ENCODE results near the gene XIRP1. TPM values are rescaled to one million over a fixed set of nuclear protein-coding genes. Genes with fewer than 3 reads are reported as not detected.

XIRP1 gene
- total RNA-seq, 1 donor from 2014 or later = 0.10 TPM

DNA sequence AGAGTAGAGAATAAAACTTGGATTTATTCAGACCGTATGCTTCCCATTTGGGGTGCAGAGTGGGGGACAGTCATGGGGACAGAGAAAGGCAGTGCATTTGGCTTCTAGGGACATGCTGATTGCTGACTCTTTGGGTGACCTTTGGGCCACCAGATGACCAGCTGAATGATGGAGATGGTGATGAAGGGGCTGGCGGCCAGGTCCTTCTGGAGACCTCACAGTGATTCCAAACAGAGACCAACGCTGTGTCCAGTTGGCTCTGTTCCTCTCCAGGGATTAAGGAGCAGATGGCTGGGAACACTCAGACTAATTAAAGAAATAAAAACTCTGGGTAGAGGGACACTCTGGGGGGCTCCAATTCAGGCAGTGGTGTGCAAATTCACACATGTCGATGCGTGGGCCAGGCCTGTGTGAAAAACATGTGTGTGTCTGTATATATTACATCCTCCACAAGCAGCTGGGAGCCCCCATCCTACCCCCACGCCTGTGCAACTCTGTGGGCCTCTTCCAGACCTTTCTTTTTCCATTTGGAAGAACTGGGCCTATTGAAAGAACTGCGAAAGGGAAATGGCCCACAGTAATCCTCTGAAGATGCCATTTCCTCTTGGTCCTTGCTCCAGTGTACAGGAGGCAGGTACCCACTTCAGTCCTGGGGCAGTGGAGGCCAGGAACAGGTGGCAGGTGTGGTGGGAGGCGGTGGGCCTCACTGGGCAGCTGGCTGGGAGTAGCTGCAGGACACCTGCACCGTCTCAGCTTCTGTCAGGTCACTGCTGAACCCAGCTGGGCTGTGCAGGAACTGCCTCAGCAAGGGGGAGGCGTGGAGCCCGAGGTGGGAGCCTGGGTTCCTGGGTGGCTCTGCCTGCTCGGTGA lies 8.9 kb downstream of the XIRP1 start:
- TF ChIP-seq, protein P1, sequence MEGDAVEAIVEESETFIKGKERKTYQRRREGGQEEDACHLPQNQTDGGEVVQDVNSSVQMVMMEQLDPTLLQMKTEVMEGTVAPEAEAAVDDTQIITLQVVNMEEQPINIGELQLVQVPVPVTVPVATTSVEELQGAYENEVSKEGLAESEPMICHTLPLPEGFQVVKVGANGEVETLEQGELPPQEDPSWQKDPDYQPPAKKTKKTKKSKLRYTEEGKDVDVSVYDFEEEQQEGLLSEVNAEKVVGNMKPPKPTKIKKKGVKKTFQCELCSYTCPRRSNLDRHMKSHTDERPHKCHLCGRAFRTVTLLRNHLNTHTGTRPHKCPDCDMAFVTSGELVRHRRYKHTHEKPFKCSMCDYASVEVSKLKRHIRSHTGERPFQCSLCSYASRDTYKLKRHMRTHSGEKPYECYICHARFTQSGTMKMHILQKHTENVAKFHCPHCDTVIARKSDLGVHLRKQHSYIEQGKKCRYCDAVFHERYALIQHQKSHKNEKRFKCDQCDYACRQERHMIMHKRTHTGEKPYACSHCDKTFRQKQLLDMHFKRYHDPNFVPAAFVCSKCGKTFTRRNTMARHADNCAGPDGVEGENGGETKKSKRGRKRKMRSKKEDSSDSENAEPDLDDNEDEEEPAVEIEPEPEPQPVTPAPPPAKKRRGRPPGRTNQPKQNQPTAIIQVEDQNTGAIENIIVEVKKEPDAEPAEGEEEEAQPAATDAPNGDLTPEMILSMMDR (IDR thresholded peaks at IDR 0.05) = no peak
- H3K4me1 Mint-ChIP-seq (ENCODE audit: low read depth) = peaks cover 18% of the 10 kb centered on the region
- DNase-seq (ENCODE audit: low spot score) = peak; percentile 87
- no peaks in the 10 kb centered on the region for H3K9me3 Mint-ChIP-seq (ENCODE audit: low read depth)
- no peaks in the 10 kb centered on the region for H3K36me3 Mint-ChIP-seq (ENCODE audit: low read depth)
- H3K4me3 Mint-ChIP-seq (ENCODE audit: unreplicated experiment) = no peak overlapping the region
- H3K27ac Mint-ChIP-seq (ENCODE audit: unreplicated experiment) = no peak overlapping the region
- no peaks in the 10 kb centered on the region for H3K27me3 Mint-ChIP-seq (ENCODE audit: low read depth)

DNA sequence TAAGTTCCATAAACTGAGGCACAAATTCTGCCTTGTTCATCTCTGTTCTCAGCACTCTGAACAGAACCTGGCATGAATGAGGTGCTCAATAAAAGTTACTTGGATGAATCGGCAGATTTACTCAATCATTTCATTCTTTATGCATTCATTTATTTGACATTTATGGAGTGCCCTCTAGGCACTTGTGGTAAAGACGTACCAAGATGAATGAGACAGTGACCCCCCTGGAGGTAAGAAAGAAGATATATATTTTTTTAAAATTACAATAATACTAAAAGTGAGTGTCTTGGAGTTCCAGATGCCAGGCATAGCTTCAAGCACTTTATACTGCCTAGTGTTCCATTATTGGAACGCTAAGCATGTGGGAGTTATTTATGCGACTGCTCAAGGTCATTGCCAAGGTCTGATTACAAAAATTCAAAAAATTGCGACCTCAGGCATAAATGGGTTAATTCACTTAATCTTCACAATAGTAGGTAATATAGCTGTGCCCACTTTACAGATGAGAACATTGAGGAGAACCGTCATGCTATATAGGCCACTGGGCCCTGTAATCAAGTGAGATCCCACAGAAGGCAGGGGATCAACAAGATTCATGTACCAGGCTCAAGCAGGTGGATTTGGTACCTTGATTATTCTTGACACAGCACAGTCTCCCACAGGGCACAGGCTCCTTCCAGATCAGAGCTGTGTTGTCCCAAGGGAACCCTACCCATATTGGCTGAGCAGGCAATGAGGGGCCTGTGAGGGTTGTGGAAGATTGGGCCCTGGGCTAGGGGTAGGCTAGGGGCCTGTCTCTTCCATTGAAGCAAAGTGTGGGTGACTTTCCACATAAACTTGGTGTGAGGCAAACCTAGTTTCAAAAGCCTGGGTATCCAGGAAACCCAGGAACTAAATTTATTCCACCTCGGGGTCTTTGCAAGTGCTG lies 10.7 kb downstream of the XIRP1 start:
- DNase-seq (ENCODE audit: low spot score) = no peak
- no peak overlapping the region for H3K27ac Mint-ChIP-seq (ENCODE audit: unreplicated experiment)
- no peaks in the 10 kb centered on the region for H3K9me3 Mint-ChIP-seq (ENCODE audit: low read depth)
- H3K27me3 Mint-ChIP-seq (ENCODE audit: low read depth) = no peaks in the 10 kb centered on the region
- H3K36me3 Mint-ChIP-seq (ENCODE audit: low read depth) = no peaks in the 10 kb centered on the region
- peaks cover 28% of the 10 kb centered on the region for H3K4me1 Mint-ChIP-seq (ENCODE audit: low read depth)
- H3K4me3 Mint-ChIP-seq (ENCODE audit: unreplicated experiment) = peak overlapping the region; percentile 62
- TF ChIP-seq, protein P1 (IDR thresholded peaks at IDR 0.05) = no peak

DNA sequence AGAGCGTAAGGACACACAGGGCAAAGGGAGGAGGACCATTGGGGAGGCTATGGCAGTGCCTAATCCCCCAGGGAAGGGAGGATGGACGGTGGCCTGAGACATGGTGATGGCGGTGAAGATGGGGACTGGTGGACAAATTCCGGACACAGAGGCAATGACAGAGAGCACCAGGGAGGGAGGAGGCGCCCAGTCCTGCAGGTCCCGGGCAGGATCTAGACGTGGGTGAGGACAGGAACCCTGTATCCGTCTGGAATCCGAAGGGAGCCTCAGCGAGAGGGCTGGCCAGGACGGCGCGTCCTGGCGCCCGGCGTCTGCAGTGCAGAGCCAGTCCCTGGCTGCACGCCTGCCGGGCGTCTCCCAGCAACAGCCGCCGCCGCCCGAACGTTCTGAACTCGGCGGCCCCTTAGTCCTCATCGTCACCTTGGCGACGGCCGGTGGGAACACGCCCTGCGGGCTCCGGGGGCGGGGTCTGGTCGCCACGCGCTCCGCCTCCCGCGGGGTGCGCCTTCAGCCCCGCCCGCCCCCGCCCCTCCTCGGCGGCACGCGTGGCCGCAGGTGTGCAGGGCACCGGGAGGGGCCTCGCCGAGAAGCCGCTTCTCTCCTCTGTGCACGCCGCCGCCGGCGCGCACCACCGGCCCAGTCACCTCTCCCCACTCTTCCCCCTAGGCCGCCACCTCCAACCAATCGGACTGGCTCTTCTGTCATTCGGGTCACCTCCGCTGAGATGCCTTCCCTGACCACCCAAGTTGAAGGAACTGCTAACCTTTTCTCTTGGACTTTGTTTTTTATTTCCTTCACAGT lies 11.6 kb downstream of the XIRP1 start:
- TF ChIP-seq, protein P1 (IDR thresholded peaks at IDR 0.05) = peak; percentile 53
- Mint-ChIP-seq H3K36me3 (ENCODE audit: low read depth) (no peaks in the 10 kb centered on the region), H3K27me3 (ENCODE audit: low read depth) (no peaks in the 10 kb centered on the region), H3K9me3 (ENCODE audit: low read depth) (no peaks in the 10 kb centered on the region), H3K27ac (ENCODE audit: unreplicated experiment) (peak overlapping the region; percentile 72), H3K4me3 (ENCODE audit: unreplicated experiment) (peak overlapping the region; percentile 71), H3K4me1 (ENCODE audit: low read depth) (peaks cover 28% of the 10 kb centered on the region)
- no peak for DNase-seq (ENCODE audit: low spot score)

DNA sequence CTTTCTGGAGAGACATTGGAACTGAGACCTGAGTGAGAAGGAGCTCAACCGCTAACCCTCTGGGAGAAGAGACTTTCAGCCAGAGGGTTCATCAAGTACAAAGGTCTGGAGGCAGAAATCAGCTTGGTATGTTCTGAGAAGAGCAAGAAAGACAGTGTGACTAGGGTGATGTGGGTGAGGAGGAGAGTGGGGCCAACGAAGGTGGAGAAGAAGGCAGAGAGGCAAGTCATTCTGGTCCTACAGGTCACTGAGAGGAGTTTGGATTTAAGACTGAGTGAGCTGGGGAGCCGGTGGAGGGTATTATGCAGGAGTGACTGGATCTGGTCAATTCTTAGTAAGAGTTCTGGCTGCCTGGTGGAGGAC lies 12.2 kb downstream of the XIRP1 start:
- Mint-ChIP-seq H3K27ac (ENCODE audit: unreplicated experiment) (peak overlapping the region; percentile 72), H3K4me3 (ENCODE audit: unreplicated experiment) (peak overlapping the region; percentile 71), H3K9me3 (ENCODE audit: low read depth) (no peaks in the 10 kb centered on the region), H3K4me1 (ENCODE audit: low read depth) (peaks cover 28% of the 10 kb centered on the region), H3K27me3 (ENCODE audit: low read depth) (no peaks in the 10 kb centered on the region), H3K36me3 (ENCODE audit: low read depth) (no peaks in the 10 kb centered on the region)
- TF ChIP-seq, protein P1 (IDR thresholded peaks at IDR 0.05) = no peak
- no peak for DNase-seq (ENCODE audit: low spot score)

All from chondrocyte (in vitro differentiated cells).